AG04449 (cell line): ENCODE data around the gene DEDD2.

Source experiments
- CTCF ChIA-PET: fragments of 350-600 bp; formaldehyde crosslinking; extraction: SDS; loops from one replicate; lab custom pipeline; 2021; ENCODE audit warnings: antibody characterized with exemption; lab: Yijun Ruan, JAX
- POLR2A ChIA-PET: fragments of 400-600, 350-600 bp; formaldehyde crosslinking; extraction: SDS; loops from one replicate; lab custom pipeline; 2020; ENCODE audit warnings: antibody characterized with exemption, inconsistent platforms; lab: Yijun Ruan, JAX
- DNase-seq: peaks from one replicate; pipeline ENCODE4 v3.0.0-alpha.2; 2010; ENCODE audit warnings: low read depth, low spot score
- H3K4me3 ChIP-seq: 2 replicates; pipeline ENCODE4 v1.5.1; 2011; ENCODE audit warnings: low read depth, mild to moderate bottlenecking, control low read depth, low read length
- TF ChIP-seq, protein P1 (sequence below): IDR thresholded peaks from one replicate; pipeline ENCODE4 v1.5.1; 2011; ENCODE audit warnings: mild to moderate bottlenecking, moderate library complexity, low read length, control low read depth, inconsistent platforms; ENCODE audit not compliant: insufficient read depth; ENCODE audit errors: missing control alignments

The DEDD2 gene

DNA sequence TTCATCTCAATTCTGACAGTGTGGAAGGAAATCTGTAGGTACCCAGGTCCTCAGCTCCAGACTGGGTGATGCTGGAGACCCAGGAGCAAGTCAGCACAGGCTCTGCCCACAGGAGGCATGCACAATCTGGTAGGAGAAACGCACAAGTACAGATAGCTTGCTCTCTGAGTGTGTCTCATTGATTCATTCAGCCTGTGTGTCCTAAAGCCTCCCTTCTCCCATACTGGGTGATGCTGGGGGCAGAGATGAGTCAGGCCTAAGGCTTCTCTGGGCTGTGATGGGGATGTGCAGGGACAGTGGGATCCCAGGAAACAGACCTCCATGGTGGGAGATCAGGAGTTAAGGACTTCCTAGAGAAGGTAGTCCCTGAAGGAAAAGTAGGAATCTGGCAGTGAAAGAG lies 9.4 kb upstream of the DEDD2 start:
- no peak overlapping the region for H3K4me3 ChIP-seq
- no peak for DNase-seq
- TF ChIP-seq, protein P1, sequence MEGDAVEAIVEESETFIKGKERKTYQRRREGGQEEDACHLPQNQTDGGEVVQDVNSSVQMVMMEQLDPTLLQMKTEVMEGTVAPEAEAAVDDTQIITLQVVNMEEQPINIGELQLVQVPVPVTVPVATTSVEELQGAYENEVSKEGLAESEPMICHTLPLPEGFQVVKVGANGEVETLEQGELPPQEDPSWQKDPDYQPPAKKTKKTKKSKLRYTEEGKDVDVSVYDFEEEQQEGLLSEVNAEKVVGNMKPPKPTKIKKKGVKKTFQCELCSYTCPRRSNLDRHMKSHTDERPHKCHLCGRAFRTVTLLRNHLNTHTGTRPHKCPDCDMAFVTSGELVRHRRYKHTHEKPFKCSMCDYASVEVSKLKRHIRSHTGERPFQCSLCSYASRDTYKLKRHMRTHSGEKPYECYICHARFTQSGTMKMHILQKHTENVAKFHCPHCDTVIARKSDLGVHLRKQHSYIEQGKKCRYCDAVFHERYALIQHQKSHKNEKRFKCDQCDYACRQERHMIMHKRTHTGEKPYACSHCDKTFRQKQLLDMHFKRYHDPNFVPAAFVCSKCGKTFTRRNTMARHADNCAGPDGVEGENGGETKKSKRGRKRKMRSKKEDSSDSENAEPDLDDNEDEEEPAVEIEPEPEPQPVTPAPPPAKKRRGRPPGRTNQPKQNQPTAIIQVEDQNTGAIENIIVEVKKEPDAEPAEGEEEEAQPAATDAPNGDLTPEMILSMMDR, result no peak
- ChIA-PET POLR2A (interaction anchor here (0.7 to 1.2 kb wide), 3 partner anchors 9 to 138 kb away, joined by 3 to 5 read pairs (median 3); no protein-coding TSS in a partner anchor), CTCF (interaction anchor here (1.1 to 5.0 kb wide), 4 partner anchors 10 to 118 kb away, joined by 3 to 33 read pairs (median 3); partner anchors contain the start of gene GSK3A)

DNA sequence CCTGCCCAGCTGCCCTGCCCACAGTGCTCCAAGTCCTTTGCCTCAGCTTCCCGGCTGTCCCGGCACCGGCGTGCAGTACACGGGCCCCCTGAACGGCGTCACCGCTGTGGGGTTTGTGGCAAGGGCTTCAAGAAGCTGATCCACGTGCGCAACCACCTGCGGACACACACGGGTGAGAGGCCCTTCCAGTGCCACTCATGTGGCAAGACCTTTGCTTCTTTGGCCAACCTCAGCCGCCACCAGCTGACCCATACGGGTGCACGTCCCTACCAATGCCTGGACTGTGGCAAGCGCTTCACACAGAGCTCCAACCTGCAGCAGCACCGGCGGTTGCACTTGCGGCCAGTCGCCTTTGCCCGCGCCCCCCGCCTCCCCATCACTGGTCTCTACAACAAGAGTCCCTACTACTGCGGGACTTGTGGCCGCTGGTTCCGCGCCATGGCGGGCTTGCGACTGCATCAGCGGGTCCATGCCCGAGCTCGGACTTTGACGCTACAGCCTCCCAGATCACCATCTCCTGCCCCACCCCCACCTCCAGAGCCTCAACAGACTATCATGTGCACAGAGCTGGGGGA lies 8.3 kb upstream of the DEDD2 start:
- ChIA-PET CTCF (interaction anchor here (1.1 to 1.2 kb wide), 2 partner anchors 19 to 117 kb away, joined by 3 read pairs; no protein-coding TSS in a partner anchor), POLR2A (interaction anchor here (1.0 to 1.5 kb wide), 3 partner anchors 9 to 137 kb away, joined by 3 to 5 read pairs (median 4); no protein-coding TSS in a partner anchor)
- TF ChIP-seq, protein P1, result no peak
- no peak for DNase-seq
- no peak overlapping the region for H3K4me3 ChIP-seq

DNA sequence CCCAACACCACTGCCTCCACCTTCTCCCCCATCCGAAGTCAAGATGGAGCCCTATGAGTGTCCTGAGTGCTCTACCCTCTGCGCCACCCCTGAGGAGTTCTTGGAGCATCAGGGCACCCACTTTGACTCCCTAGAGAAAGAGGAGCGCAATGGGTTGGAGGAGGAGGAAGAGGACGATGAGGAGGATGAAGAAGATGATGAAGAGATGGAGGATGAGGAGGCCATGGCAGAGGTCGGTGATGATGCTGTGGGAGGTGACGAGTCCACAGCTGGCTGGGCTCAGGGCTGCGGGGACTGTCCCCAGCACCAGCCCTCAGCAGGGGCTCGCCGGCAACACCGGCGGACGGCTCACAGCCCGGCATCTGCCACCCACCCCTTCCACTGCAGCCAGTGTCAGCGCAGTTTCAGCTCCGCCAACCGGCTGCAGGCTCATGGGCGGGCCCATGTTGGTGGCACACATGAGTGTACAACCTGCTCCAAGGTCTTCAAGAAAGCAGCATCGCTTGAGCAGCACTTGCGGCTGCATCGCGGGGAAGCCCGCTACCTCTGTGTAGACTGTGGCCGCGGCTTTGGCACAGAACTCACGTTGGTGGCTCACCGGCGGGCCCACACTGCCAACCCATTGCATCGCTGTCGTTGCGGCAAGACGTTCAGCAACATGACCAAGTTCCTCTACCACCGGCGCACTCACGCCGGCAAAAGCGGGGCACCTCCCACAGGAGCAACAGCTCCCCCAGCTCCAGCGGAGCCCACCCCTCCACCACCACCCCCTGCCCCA lies 7.7 kb upstream of the DEDD2 start:
- H3K4me3 ChIP-seq, result no peak overlapping the region
- DNase-seq, result no peak
- POLR2A ChIA-PET, result interaction anchor here (1.5 kb wide), 1 partner anchor 10 kb away, joined by 4 read pairs; no protein-coding TSS in a partner anchor
- CTCF ChIA-PET, result interaction anchor here (1.2 kb wide), 1 partner anchor 19 kb away, joined by 3 read pairs; no protein-coding TSS in a partner anchor
- TF ChIP-seq, protein P1, result no peak

- ChIA-PET CTCF (interaction anchor here (0.8 to 8.8 kb wide), 11 partner anchors 13 to 139 kb away, joined by 3 to 78 read pairs (median 5); partner anchors contain the start of gene POU2F2), POLR2A (interaction anchor here (1.7 kb wide), 1 partner anchor 9 kb away, joined by 8 read pairs; no protein-coding TSS in a partner anchor)
Observed at GRCh38 chr19:42220751-42221097, 3.2 kb upstream of the DEDD2 start.

GRCh38 chr19:42219812-42220750 lies 2.6 kb upstream of the DEDD2 start, which contains the start of gene ZNF526:
TSS of gene ZNF526 (plus strand) at chr19:42220312. CDS start at chr19:42224404, 4,092 bp downstream.
- peak within 1 kb of the TSS; percentile 84 for H3K4me3 ChIP-seq
- ChIA-PET CTCF (interaction anchor here (0.5 to 8.8 kb wide), 10 partner anchors 8 to 138 kb away, joined by 3 to 78 read pairs (median 5); partner anchors contain the start of gene POU2F2), POLR2A (interaction anchor here (0.7 to 1.7 kb wide), 3 partner anchors 8 to 12 kb away, joined by 3 to 8 read pairs (median 4); no protein-coding TSS in a partner anchor)
- TF ChIP-seq, protein P1, result no peak
- DNase-seq, result peak; percentile 80

More at GRCh38 chr19:42220751-42221097, 3.2 kb upstream of the DEDD2 start:
- DNase-seq, result no peak
- peak overlapping the region; percentile 84 for H3K4me3 ChIP-seq
- TF ChIP-seq, protein P1, result no peak
